Neutrophil (primary cell): Measurements from ENCODE around the gene PUM1.
A peak's percentile ranks its signal among the peaks of the same experiment; 100 is the strongest.

Experiments used
- H3K27ac ChIP-seq: fragments of 200-600 bp; sonication (generic); 2 replicates; pipeline ENCODE4 v1.5.1; 2016; ENCODE audit warnings: mild to moderate bottlenecking, moderate library complexity
- H3K27me3 ChIP-seq: fragments of 200-600 bp; sonication (generic); 2 replicates; pipeline ENCODE4 v1.6.0; 2016; ENCODE audit warnings: mild to moderate bottlenecking
- H3K36me3 ChIP-seq: fragments of 200-600 bp; sonication (generic); 2 replicates; pipeline ENCODE4 v1.5.1; 2017
- H3K4me1 ChIP-seq, 2 experiments: fragments of 200-600 bp in 1 of 2; sonication (generic) in 1 of 2; 1 replicate in 1 of 2; 2 replicates in 1 of 2; pipeline versions ENCODE4 v1.5.1 to v1.6.1; 2013 to 2016; ENCODE audit warnings: low read depth in 1 of 2, low read length in 1 of 2, mild to moderate bottlenecking in 1 of 2, moderate library complexity in 1 of 2; ENCODE audit not compliant: control insufficient read depth in 1 of 2, insufficient read depth in 1 of 2
- H3K4me3 ChIP-seq, 2 experiments: fragments of 200-600 bp in 1 of 2; sonication (generic) in 1 of 2; 1 replicate in 1 of 2; 2 replicates in 1 of 2; pipeline ENCODE4 v1.5.1; 2013 to 2016; ENCODE audit warnings: low read depth in 1 of 2, low read length in 1 of 2, mild to moderate bottlenecking in 1 of 2, moderate library complexity in 1 of 2
- H3K9me3 ChIP-seq: fragments of 200-600 bp; sonication (generic); 2 replicates; pipeline ENCODE4 v1.5.1; 2016
- CTCF ChIP-seq: fragments of 200-600 bp; sonication (generic); IDR thresholded peaks from 2 replicates; pipeline ENCODE4 v1.5.1; 2016; ENCODE audit warnings: antibody characterized with exemption

Gene PUM1

GRCh38 chr1:30930631-30931173 lies 134.8 kb downstream of the PUM1 start:
- Histone ChIP-seq H3K4me1 (no peaks in the 10 kb centered on the region), H3K9me3 (no peaks in the 10 kb centered on the region), H3K27ac (no peak overlapping the region), H3K36me3 (peaks cover 45% of the 10 kb centered on the region), H3K27me3 (no peaks in the 10 kb centered on the region), H3K4me3 (no peak overlapping the region)
- TF ChIP-seq CTCF: no peak

GRCh38 chr1:30929944-30930525 lies 135.5 kb downstream of the PUM1 start:
- no peak for TF ChIP-seq CTCF
- H3K9me3 ChIP-seq: no peaks in the 10 kb centered on the region
- no peaks in the 10 kb centered on the region for H3K4me1 ChIP-seq
- peaks cover 40% of the 10 kb centered on the region for H3K36me3 ChIP-seq
- no peak overlapping the region for H3K4me3 ChIP-seq
- H3K27me3 ChIP-seq: no peaks in the 10 kb centered on the region
- no peak overlapping the region for H3K27ac ChIP-seq

- Histone ChIP-seq H3K4me3 (no peak overlapping the region), H3K4me1 (no peaks in the 10 kb centered on the region), H3K27me3 (no peaks in the 10 kb centered on the region), H3K27ac (no peak overlapping the region), H3K9me3 (no peaks in the 10 kb centered on the region), H3K36me3 (peaks cover 33% of the 10 kb centered on the region)
- peak; percentile 61 for TF ChIP-seq CTCF
These were observed 136.2 kb downstream of the PUM1 start for GRCh38 chr1:30929135-30929889.

- TF ChIP-seq CTCF: no peak
- no peaks in the 10 kb centered on the region for H3K9me3 ChIP-seq
- no peak overlapping the region for H3K4me3 ChIP-seq
- no peaks in the 10 kb centered on the region for H3K27me3 ChIP-seq
- no peaks in the 10 kb centered on the region for H3K4me1 ChIP-seq
- peaks cover 27% of the 10 kb centered on the region for H3K36me3 ChIP-seq
- H3K27ac ChIP-seq: no peak overlapping the region
These were observed 136.8 kb downstream of the PUM1 start for GRCh38 chr1:30928789-30929134.

GRCh38 chr1:30928171-30928570 lies 137.3 kb downstream of the PUM1 start:
- no peak for TF ChIP-seq CTCF
- Histone ChIP-seq H3K4me3 (no peak overlapping the region), H3K4me1 (no peaks in the 10 kb centered on the region), H3K27me3 (no peaks in the 10 kb centered on the region), H3K36me3 (peaks cover 21% of the 10 kb centered on the region), H3K9me3 (no peaks in the 10 kb centered on the region), H3K27ac (no peak overlapping the region)
